Measurements from ENCODE around the gene YAF2.
"Not testable (repeated sequence)": the region's sequence is repeated elsewhere in the genome, so short reads cannot be mapped to it uniquely, and the experiment has no call there.

YAF2 gene

GRCh38 chr12:42196723-42197603 lies 41.1 kb downstream of the YAF2 start:
- peaks cover 29% of the 10 kb centered on the region for H3K36me3 ChIP-seq
- H3K9me3 ChIP-seq = no peaks in the 10 kb centered on the region
- no peak for TF ChIP-seq CTCF (IDR thresholded peaks at IDR 0.05)
- H3K4me1 ChIP-seq (ENCODE audit: control insufficient read depth in 1 of 2, insufficient read depth in 1 of 2, low read depth in 1 of 2, low read length in 1 of 2) = no peaks in the 10 kb centered on the region
- no peaks in the 10 kb centered on the region for H3K27me3 ChIP-seq
- no peak overlapping the region for H3K4me3 ChIP-seq (ENCODE audit: low read depth in 1 of 2, low read length in 1 of 2)
- H3K27ac ChIP-seq = no peak overlapping the region

GRCh38 chr12:42192686-42193085 lies 45.4 kb downstream of the YAF2 start:
- H3K36me3 ChIP-seq = peaks cover 25% of the 10 kb centered on the region
- no peaks in the 10 kb centered on the region for H3K27me3 ChIP-seq
- no peak overlapping the region for H3K27ac ChIP-seq
- H3K9me3 ChIP-seq = no peaks in the 10 kb centered on the region
- no peak overlapping the region for H3K4me3 ChIP-seq (ENCODE audit: low read depth in 1 of 2, low read length in 1 of 2)
- H3K4me1 ChIP-seq (ENCODE audit: control insufficient read depth in 1 of 2, insufficient read depth in 1 of 2, low read depth in 1 of 2, low read length in 1 of 2) = no peaks in the 10 kb centered on the region
- no peak for TF ChIP-seq CTCF (IDR thresholded peaks at IDR 0.05)

- Histone ChIP-seq H3K27me3 (no peaks in the 10 kb centered on the region), H3K9me3 (no peaks in the 10 kb centered on the region)
Measured at GRCh38 chr12:42192258-42192657, 45.8 kb downstream of the YAF2 start.

GRCh38 chr12:42190376-42190775 lies 47.7 kb downstream of the YAF2 start:
- H3K27me3 ChIP-seq = no peaks in the 10 kb centered on the region
- no peak for TF ChIP-seq CTCF (IDR thresholded peaks at IDR 0.05)
- H3K9me3 ChIP-seq = no peaks in the 10 kb centered on the region
- H3K4me3 ChIP-seq (ENCODE audit: low read depth in 1 of 2, low read length in 1 of 2) = no peak overlapping the region
- no peak overlapping the region for H3K27ac ChIP-seq
- H3K36me3 ChIP-seq = peaks cover 16% of the 10 kb centered on the region
- no peaks in the 10 kb centered on the region for H3K4me1 ChIP-seq (ENCODE audit: control insufficient read depth in 1 of 2, insufficient read depth in 1 of 2, low read depth in 1 of 2, low read length in 1 of 2)

More at GRCh38 chr12:42192258-42192657, 45.8 kb downstream of the YAF2 start:
- Histone ChIP-seq H3K36me3 (peaks cover 25% of the 10 kb centered on the region), H3K4me3 (ENCODE audit: low read depth in 1 of 2, low read length in 1 of 2) (no peak overlapping the region), H3K27ac (no peak overlapping the region), H3K4me1 (ENCODE audit: control insufficient read depth in 1 of 2, insufficient read depth in 1 of 2, low read depth in 1 of 2, low read length in 1 of 2) (no peaks in the 10 kb centered on the region)
- TF ChIP-seq CTCF (IDR thresholded peaks at IDR 0.05) = no peak

GRCh38 chr12:42188275-42188674 lies 49.8 kb downstream of the YAF2 start:
- not testable (repeated sequence) for H3K4me3 ChIP-seq (ENCODE audit: low read depth in 1 of 2, low read length in 1 of 2); H3K27ac ChIP-seq; H3K9me3 ChIP-seq; H3K4me1 ChIP-seq (ENCODE audit: control insufficient read depth in 1 of 2, insufficient read depth in 1 of 2, low read depth in 1 of 2, low read length in 1 of 2); H3K27me3 ChIP-seq
- H3K36me3 ChIP-seq = peaks cover 16% of the 10 kb centered on the region

GRCh38 chr12:42187799-42188198 lies 50.2 kb downstream of the YAF2 start:
- Histone ChIP-seq H3K27ac (no peak overlapping the region), H3K27me3 (no peaks in the 10 kb centered on the region), H3K4me3 (ENCODE audit: low read depth in 1 of 2, low read length in 1 of 2) (no peak overlapping the region), H3K9me3 (no peaks in the 10 kb centered on the region), H3K36me3 (peaks cover 14% of the 10 kb centered on the region), H3K4me1 (ENCODE audit: control insufficient read depth in 1 of 2, insufficient read depth in 1 of 2, low read depth in 1 of 2, low read length in 1 of 2) (peaks cover 0 to under 1% of the 10 kb centered on the region in 2 experiments)
- no peak for TF ChIP-seq CTCF (IDR thresholded peaks at IDR 0.05)

Measured in neutrophil (primary cell).